ENCODE measurements around the gene GNA14.

- no peak for TF ChIP-seq GATA2 (IDR thresholded peaks at IDR 0.05; ENCODE audit: low read depth, low read length)
- TF ChIP-seq GATA3 (IDR thresholded peaks at IDR 0.05; ENCODE audit: low read depth, low read length), result no peak
These were observed 200.5 kb downstream of the GNA14 start for GRCh38 chr9:77447646-77448045.

Measured in SH-SY5Y (cell line).